HUES48 (cell line): ENCODE results near the gene UMAD1.
"Not testable (repeated sequence)": the region's sequence is repeated elsewhere in the genome, so short reads cannot be mapped to it uniquely, and the experiment has no call there.

ENCODE experiments used
- H3K27ac ChIP-seq: one replicate; pipeline ENCODE4 v1.7.0; 2013; ENCODE audit warnings: low read depth, low read length, inconsistent platforms
- H3K27me3 ChIP-seq: 2 replicates; pipeline ENCODE4 v1.6.1; 2013; ENCODE audit warnings: mild to moderate bottlenecking, low read length; ENCODE audit not compliant: control insufficient read depth, insufficient read depth
- H3K36me3 ChIP-seq: 2 replicates; pipeline ENCODE4 v1.6.1; 2013; ENCODE audit warnings: low read length; ENCODE audit not compliant: control insufficient read depth, insufficient read depth
- H3K4me1 ChIP-seq: 2 replicates; pipeline ENCODE4 v1.6.1; 2013; ENCODE audit warnings: mild to moderate bottlenecking, low read length; ENCODE audit not compliant: control insufficient read depth, insufficient read depth
- H3K4me3 ChIP-seq: 2 replicates; pipeline ENCODE4 v1.5.1; 2013; ENCODE audit warnings: mild to moderate bottlenecking, low read depth, low read length
- H3K9ac ChIP-seq: 2 replicates; pipeline ENCODE4 v1.6.1; 2013; ENCODE audit warnings: mild to moderate bottlenecking, low read depth, low read length, moderate library complexity
- H3K9me3 ChIP-seq: 2 replicates; pipeline ENCODE4 v1.6.1; 2013; ENCODE audit warnings: low read length; ENCODE audit not compliant: control insufficient read depth, insufficient read depth

The UMAD1 gene

GRCh38 chr7:7802531-7802930 lies 162.0 kb downstream of the UMAD1 start:
- H3K27ac ChIP-seq = no peak overlapping the region
- H3K9me3 ChIP-seq = no peaks in the 10 kb centered on the region
- H3K27me3 ChIP-seq = no peaks in the 10 kb centered on the region
- peaks cover 15% of the 10 kb centered on the region for H3K4me1 ChIP-seq
- H3K9ac ChIP-seq = no peak overlapping the region
- H3K36me3 ChIP-seq = no peaks in the 10 kb centered on the region
- no peak overlapping the region for H3K4me3 ChIP-seq

GRCh38 chr7:7803715-7804178 lies 163.2 kb downstream of the UMAD1 start:
- H3K27ac ChIP-seq = no peak overlapping the region
- no peaks in the 10 kb centered on the region for H3K27me3 ChIP-seq
- H3K4me1 ChIP-seq = peaks cover 15% of the 10 kb centered on the region
- no peaks in the 10 kb centered on the region for H3K36me3 ChIP-seq
- no peak overlapping the region for H3K9ac ChIP-seq
- H3K4me3 ChIP-seq = no peak overlapping the region
- H3K9me3 ChIP-seq = no peaks in the 10 kb centered on the region

- H3K27me3 ChIP-seq, H3K9me3 ChIP-seq, H3K36me3 ChIP-seq, H3K4me3 ChIP-seq, H3K9ac ChIP-seq, H3K27ac ChIP-seq: not testable (repeated sequence)
- peaks cover 15% of the 10 kb centered on the region for H3K4me1 ChIP-seq
These were observed 164.3 kb downstream of the UMAD1 start for GRCh38 chr7:7804822-7805221.

- Histone ChIP-seq H3K27me3 (no peaks in the 10 kb centered on the region), H3K27ac (no peak overlapping the region), H3K4me3 (no peak overlapping the region), H3K9ac (no peak overlapping the region), H3K4me1 (peaks cover 13% of the 10 kb centered on the region), H3K9me3 (no peaks in the 10 kb centered on the region), H3K36me3 (no peaks in the 10 kb centered on the region)
These were observed 165.1 kb downstream of the UMAD1 start for GRCh38 chr7:7805511-7806153.

GRCh38 chr7:7808156-7808555 lies 167.6 kb downstream of the UMAD1 start:
- Histone ChIP-seq H3K9me3 (no peaks in the 10 kb centered on the region), H3K4me1 (peaks cover 8% of the 10 kb centered on the region), H3K4me3 (no peak overlapping the region), H3K9ac (no peak overlapping the region), H3K27me3 (no peaks in the 10 kb centered on the region), H3K27ac (no peak overlapping the region), H3K36me3 (no peaks in the 10 kb centered on the region)

- H3K9me3 ChIP-seq = no peaks in the 10 kb centered on the region
- no peaks in the 10 kb centered on the region for H3K36me3 ChIP-seq
- H3K27ac ChIP-seq = no peak overlapping the region
- H3K4me3 ChIP-seq = no peak overlapping the region
- H3K9ac ChIP-seq = no peak overlapping the region
- peaks cover 4% of the 10 kb centered on the region for H3K4me1 ChIP-seq
- no peaks in the 10 kb centered on the region for H3K27me3 ChIP-seq
These were observed 168.1 kb downstream of the UMAD1 start for GRCh38 chr7:7808626-7809025.

GRCh38 chr7:7810380-7810779 lies 169.8 kb downstream of the UMAD1 start:
- Histone ChIP-seq H3K9ac (no peak overlapping the region), H3K9me3 (no peaks in the 10 kb centered on the region), H3K36me3 (no peaks in the 10 kb centered on the region), H3K4me1 (no peaks in the 10 kb centered on the region), H3K27me3 (no peaks in the 10 kb centered on the region), H3K4me3 (no peak overlapping the region), H3K27ac (no peak overlapping the region)

- Histone ChIP-seq H3K36me3 (no peaks in the 10 kb centered on the region), H3K4me1 (no peaks in the 10 kb centered on the region), H3K9ac (no peak overlapping the region), H3K27me3 (no peaks in the 10 kb centered on the region), H3K27ac (no peak overlapping the region), H3K4me3 (no peak overlapping the region), H3K9me3 (no peaks in the 10 kb centered on the region)
These were observed 170.3 kb downstream of the UMAD1 start for GRCh38 chr7:7810826-7811225.

GRCh38 chr7:7812112-7812511 lies 171.6 kb downstream of the UMAD1 start:
- H3K27ac ChIP-seq = no peak overlapping the region
- no peaks in the 10 kb centered on the region for H3K4me1 ChIP-seq
- H3K9me3 ChIP-seq = no peaks in the 10 kb centered on the region
- H3K36me3 ChIP-seq = no peaks in the 10 kb centered on the region
- H3K9ac ChIP-seq = no peak overlapping the region
- no peaks in the 10 kb centered on the region for H3K27me3 ChIP-seq
- H3K4me3 ChIP-seq = no peak overlapping the region

GRCh38 chr7:7815395-7815794 lies 174.8 kb downstream of the UMAD1 start:
- no peaks in the 10 kb centered on the region for H3K27me3 ChIP-seq
- H3K4me3 ChIP-seq = no peak overlapping the region
- H3K4me1 ChIP-seq = peaks cover 7% of the 10 kb centered on the region

GRCh38 chr7:7816084-7816483 lies 175.5 kb downstream of the UMAD1 start:
- no peaks in the 10 kb centered on the region for H3K36me3 ChIP-seq
- no peak overlapping the region for H3K4me3 ChIP-seq
- H3K9ac ChIP-seq = no peak overlapping the region
- peaks cover 13% of the 10 kb centered on the region for H3K4me1 ChIP-seq
- H3K27ac ChIP-seq = no peak overlapping the region
- no peaks in the 10 kb centered on the region for H3K27me3 ChIP-seq
- no peaks in the 10 kb centered on the region for H3K9me3 ChIP-seq

More at GRCh38 chr7:7815395-7815794, 174.8 kb downstream of the UMAD1 start:
- no peaks in the 10 kb centered on the region for H3K36me3 ChIP-seq
- no peaks in the 10 kb centered on the region for H3K9me3 ChIP-seq
- H3K9ac ChIP-seq = no peak overlapping the region
- no peak overlapping the region for H3K27ac ChIP-seq
